Activated CD4-positive, CD25-positive, alpha-beta regulatory T cell treated with anti-CD3 and anti-CD28 coated beads, Interleukin-2, amount 50 U/mL, for 72 hours (primary cell): ENCODE data around the gene MARCHF5.
"Not testable (repeated sequence)": the region's sequence is repeated elsewhere in the genome, so short reads cannot be mapped to it uniquely, and the experiment has no call there.

ENCODE experiments used
- DNase-seq: peaks from one replicate; pipeline ENCODE4 v3.0.0; 2021

MARCHF5 gene

GRCh38 chr10:92393173-92393572 lies 102.2 kb downstream of the MARCHF5 start:
- DNase-seq: not testable (repeated sequence)

GRCh38 chr10:92395271-92395670 lies 104.3 kb downstream of the MARCHF5 start:
- DNase-seq: no peak

- DNase-seq: not testable (repeated sequence)
These were observed 111.3 kb downstream of the MARCHF5 start for GRCh38 chr10:92402234-92402633.
